ENCODE results near the gene TCF25. TPM values are rescaled to one million over a fixed set of nuclear protein-coding genes. Genes with fewer than 3 reads are reported as not detected.
"Not testable (repeated sequence)": the region's sequence is repeated elsewhere in the genome, so short reads cannot be mapped to it uniquely, and the experiment has no call there.

The TCF25 gene
- polyA plus RNA-seq, 3 donors, result 138 to 168 (median 157) TPM

GRCh38 chr16:89869911-89870310 lies 3.5 kb upstream of the TCF25 start:
- DNase-seq, result no peak

DNA sequence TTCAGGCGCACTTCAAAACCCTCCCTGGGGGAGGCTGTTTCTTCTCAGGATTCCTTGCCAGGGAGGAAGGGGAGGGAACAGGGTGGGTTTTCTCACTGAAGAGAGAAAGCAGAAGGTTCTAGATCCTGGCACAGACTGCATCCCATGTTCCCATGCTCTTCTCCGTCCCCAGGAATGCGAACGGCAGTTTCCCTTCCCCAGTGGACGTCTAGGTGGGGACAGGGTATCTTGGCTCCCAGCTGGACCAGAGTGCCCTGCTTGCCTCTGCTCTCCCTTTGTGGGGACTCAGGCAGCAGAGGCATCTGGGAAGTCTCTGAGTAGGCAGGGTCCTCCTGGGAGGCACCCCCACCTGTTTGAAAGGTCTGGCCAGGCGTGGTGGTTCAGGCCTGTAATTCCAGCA lies 3.0 kb upstream of the TCF25 start:
- DNase-seq, result no peak

GRCh38 chr16:89871895-89872294 lies 1.5 kb upstream of the TCF25 start:
- no peak for DNase-seq

- DNase-seq, result peak; percentile 92
Observed at GRCh38 chr16:89873972-89874689, 739 bp downstream of the TCF25 start.

DNA sequence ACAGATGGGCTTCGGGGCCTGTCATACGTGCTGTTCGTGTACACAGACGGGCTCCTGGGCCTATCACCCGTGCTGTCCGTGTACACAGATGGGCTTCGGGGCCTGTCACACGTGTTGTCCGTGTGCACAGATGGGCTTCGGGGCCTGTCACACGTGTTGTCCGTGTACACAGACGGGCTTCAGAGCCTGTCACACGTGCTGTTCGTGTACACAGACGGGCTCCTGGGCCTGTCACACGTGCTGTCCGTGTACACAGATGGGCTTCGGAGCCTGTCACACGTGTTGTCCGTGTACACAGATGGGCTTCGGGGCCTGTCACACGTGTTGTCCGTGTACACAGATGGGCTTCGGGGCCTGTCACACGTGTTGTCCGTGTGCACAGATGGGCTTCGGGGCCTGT lies 5.7 kb downstream of the TCF25 start:
- not testable (repeated sequence) for DNase-seq

- no peak for DNase-seq
Observed at GRCh38 chr16:89880477-89881367, 7.3 kb downstream of the TCF25 start.

- no peak for DNase-seq
Observed at GRCh38 chr16:89881368-89881730, 8.0 kb downstream of the TCF25 start.

DNA sequence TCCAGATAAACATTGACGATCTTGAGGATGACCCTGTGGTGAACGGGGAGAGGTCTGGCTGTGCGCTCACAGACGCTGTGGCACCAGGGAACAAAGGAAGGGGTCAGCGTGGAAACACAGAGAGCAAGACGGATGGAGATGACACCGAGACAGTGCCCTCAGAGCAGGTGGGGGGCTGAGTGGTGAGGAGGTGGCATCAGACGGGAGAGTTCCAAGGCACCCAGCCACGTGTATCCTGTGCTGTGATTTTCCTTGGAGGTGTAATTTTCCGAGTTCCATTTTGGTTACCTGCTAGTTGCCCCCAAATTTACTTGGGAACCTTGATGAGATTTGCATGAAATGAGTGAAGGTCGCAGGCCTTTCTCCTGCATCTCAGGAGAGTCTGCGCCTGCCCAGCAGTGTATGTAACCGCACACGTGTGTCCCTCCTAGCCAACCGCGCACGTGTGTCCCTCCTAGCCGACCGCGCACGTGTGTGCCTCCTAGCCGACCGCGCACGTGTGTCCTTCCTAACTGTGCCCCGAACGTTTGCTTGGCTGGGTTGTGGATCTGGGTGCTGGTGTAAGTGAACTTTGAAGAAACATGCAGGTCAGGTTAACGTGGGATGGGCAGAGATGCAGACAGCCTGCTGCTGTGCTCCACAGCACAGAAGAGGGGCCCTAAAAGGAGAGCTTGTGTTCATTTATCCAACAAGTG lies 10.1 kb downstream of the TCF25 start:
- DNase-seq, result no peak

- DNase-seq, result no peak
Observed at GRCh38 chr16:89884041-89884421, 10.6 kb downstream of the TCF25 start.

- no peak for DNase-seq
Observed at GRCh38 chr16:89887243-89887642, 13.9 kb downstream of the TCF25 start.

DNA sequence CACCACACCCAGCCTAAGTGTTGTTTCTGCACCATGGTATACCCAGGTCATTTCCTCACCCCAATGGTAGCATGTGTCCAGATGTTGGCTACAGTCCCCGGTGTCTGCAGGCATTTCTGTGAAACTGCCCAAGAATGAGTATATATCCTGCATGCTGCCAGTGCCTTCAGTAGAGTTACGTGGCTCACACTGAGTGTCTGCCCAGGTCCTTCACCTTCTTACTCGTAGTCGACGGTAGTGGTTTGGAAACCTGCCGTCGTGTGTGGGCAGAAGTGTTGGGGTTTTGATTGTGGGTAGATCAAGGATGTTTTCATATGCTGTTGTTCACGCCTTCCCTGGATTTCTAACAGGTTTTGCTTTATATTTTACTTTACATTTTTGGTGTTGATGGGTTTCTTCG lies 16.8 kb downstream of the TCF25 start:
- no peak for DNase-seq

DNA sequence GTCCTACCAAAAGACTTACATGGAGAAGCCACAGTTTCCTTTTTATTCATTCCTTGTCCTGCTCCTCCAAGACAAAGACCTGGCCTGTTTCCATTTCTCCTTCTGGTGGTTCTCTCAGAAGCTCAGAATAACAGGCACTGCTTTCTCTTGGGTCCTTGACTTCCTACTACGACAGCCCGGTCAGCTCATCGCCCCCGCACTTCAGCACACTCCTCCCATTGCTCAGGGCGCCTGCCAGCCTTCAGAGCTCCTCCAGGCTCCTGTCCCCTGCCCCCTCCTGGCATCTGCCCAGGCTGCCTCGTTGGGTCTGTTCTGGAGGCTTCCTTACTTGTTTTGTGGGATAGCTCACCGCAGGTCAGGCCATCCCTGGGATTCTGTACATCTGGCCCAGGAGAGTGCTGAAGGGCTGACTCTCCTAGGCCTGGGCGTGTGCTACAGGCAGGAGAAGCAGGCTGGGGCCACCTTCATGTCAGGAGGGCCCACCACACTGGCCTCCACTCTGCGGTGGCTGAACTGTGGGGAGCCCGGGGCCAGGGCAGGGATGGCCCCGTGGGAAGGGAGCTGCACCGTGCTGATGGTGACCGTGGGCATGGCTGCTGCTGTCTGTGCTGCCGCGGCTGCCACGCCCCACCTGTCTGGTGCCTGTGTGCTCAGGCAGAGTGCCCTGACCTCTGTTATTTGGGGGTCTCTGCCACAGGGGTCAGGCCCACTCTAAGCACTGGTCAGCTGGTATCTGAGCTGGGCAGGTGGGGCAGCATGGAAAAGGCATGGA lies 17.7 kb downstream of the TCF25 start:
- no peak for DNase-seq

- DNase-seq, result no peak
Observed at GRCh38 chr16:89892055-89892630, 18.8 kb downstream of the TCF25 start.

- DNase-seq, result no peak
Observed at GRCh38 chr16:89892635-89893034, 19.2 kb downstream of the TCF25 start.

DNA sequence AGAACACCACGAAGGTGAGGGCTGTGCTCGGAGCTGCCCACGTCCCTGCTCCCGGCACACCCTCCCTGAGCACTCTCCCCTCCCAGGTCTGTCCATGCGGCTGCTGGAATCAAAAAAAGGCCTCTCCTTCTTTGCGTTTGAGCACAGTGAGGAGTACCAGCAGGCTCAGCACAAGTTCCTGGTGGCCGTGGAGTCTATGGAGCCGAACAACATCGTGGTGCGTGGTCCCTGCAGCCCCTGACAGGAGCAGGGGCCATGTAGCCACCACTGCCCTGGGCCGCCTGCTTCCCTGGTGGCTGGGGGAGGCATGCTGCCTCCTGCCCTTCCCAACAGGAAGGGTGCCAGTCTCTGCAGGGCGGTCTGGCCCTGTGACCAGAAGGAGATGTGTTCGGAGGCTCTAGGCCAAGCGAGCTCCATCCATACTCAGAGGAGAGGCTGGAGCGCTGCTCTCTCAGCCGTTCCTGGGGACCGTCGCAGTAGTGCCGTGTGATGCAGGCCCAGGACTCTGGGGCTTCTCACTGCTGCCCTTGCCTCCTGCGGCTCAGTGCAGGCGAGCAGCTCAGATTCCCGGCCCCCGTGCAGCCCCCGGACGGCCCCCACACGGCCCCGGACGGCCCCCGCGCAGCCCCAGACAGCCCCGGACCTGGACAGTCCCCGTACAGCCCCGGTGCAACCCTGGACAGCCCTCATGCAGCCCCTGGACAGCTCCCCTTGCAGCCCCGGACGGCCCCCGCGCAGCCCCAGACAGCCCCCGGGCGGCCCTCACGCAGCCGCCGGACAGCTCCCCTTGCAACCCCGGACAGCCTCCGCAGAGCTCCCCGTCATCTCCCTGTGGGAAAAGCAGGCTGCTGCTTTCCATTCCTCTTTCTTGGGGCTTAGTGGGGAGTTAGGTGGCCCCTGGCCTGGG lies 20.5 kb downstream of the TCF25 start:
- no peak for DNase-seq

GRCh38 chr16:89895482-89896250 lies 22.3 kb downstream of the TCF25 start:
- no peak for DNase-seq

GRCh38 chr16:89897204-89897603 lies 23.8 kb downstream of the TCF25 start:
- DNase-seq, result no peak

DNA sequence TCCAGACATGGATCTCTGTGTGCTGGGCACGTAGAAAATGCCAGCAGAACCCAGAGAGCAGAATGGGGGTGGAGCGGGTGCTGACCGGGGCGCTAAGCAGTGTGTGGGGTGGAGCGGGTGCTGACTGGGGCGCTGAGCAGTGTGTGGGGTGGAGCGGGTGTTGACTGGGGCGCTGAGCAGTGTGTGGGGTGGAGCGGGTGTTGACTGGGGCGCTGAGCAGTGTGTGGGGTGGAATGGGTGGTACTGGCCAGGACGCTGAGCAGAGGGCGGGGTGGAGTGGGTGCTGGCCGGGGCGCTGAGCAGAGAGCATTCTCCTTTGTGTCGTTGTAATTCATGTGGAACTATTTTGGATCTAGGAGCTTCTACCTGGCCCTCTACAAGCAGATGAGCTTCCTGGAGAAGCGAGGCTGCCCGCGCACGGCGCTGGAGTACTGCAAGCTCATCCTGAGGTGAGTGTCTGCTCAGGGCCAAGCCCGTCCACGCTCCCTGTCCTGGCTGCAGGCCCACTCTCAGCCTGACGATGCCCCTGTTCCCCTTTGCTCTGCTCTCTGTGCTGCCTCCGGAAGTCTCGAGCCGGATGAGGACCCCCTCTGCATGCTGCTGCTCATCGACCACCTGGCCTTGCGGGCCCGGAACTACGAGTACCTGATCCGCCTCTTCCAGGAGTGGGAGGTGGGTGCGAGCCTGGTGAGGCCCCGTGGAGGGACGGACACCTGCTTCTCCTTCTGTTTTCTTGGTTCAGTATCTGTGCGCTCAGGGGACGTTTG lies 25.0 kb downstream of the TCF25 start:
- no peak for DNase-seq
